OCI-LY1 (cell line): Measurements from ENCODE around the gene UPF1.

Source experiments
- EZH2 ChIP-seq: fragments of 200-600 bp; sonication (generic), shearing (Covaris generic); IDR thresholded peaks from 2 replicates; pipeline ENCODE4 v1.8.0; 2017; ENCODE audit warnings: borderline replicate concordance, mixed run types, mild to moderate bottlenecking, antibody characterized with exemption, low read length, moderate library complexity, mixed read lengths
- TF ChIP-seq, protein P1 (sequence below): fragments of 200-600 bp; sonication (generic), shearing (Covaris generic); IDR thresholded peaks from 2 replicates; pipeline ENCODE4 v1.5.1; 2017; ENCODE audit warnings: mild to moderate bottlenecking, antibody characterized with exemption, low read length, moderate library complexity, mixed read lengths

DNA sequence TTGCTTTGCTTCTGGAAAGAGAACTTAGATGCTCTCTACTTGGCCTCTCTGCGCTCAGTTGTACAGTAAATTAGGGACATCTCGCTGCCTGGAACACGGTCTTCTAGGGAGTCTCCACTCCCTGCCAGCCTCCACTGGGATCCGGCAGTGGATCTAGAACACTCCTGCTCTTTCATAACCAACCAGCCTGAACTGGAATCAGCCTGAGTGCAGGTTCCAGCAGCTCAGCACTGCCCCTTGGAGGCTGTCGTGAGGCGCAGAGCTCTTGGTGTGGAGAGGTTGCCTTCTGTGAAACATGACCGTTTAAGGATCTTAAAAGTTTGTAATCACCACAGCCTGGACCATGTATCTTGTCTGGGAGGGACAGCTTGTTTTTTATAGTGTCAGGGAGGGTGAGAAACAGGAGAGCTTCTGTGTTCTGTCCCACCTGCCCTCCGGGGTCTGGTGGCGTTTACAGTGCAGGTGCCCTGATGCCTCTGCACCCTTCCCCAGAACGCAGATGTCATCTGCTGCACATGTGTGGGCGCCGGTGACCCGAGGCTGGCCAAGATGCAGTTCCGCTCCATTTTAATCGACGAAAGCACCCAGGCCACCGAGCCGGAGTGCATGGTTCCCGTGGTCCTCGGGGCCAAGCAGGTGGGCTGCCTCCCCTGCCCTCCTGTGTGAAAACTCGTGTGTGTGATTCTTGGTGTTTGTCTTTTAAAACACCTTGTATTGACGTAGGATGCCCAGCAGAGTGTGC is 24.8 kb downstream of the UPF1 start:
- TF ChIP-seq, protein P1, sequence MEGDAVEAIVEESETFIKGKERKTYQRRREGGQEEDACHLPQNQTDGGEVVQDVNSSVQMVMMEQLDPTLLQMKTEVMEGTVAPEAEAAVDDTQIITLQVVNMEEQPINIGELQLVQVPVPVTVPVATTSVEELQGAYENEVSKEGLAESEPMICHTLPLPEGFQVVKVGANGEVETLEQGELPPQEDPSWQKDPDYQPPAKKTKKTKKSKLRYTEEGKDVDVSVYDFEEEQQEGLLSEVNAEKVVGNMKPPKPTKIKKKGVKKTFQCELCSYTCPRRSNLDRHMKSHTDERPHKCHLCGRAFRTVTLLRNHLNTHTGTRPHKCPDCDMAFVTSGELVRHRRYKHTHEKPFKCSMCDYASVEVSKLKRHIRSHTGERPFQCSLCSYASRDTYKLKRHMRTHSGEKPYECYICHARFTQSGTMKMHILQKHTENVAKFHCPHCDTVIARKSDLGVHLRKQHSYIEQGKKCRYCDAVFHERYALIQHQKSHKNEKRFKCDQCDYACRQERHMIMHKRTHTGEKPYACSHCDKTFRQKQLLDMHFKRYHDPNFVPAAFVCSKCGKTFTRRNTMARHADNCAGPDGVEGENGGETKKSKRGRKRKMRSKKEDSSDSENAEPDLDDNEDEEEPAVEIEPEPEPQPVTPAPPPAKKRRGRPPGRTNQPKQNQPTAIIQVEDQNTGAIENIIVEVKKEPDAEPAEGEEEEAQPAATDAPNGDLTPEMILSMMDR, result peak; percentile 32
- no peak for TF ChIP-seq EZH2
